K562 (cell line): Measurements from ENCODE around the gene GCNT4.

Experiments used
- MAFK ChIP-seq: IDR thresholded peaks from 2 replicates; pipeline ENCODE4 v1.6.1; 2011; ENCODE audit warnings: low read length, improper control_type of control experiment
- TAF1 ChIP-seq: IDR thresholded peaks from 2 replicates; pipeline ENCODE4 v1.6.1; 2011; ENCODE audit warnings: mild to moderate bottlenecking, low read length, moderate library complexity; ENCODE audit not compliant: insufficient read depth, control insufficient read depth, severe bottlenecking; ENCODE audit errors: extremely low read depth
- TCF7L2 ChIP-seq: fragments of 150-350 bp; IDR thresholded peaks from 2 replicates; pipeline ENCODE4 v1.6.1; 2016; ENCODE audit warnings: low read depth, mild to moderate bottlenecking, low read length, moderate library complexity
- TF ChIP-seq, protein P1 (sequence below): fragments of 450-650 bp; IDR thresholded peaks from 2 replicates; pipeline ENCODE4 v1.6.1; 2016
- TF ChIP-seq, protein P2 (sequence below): sonication (generic); formaldehyde crosslinking; IDR thresholded peaks from 2 replicates; pipeline ENCODE4 v1.5.0; 2020; ENCODE audit warnings: missing genetic modification reagents
- TF ChIP-seq, protein P3 (sequence below), 2 experiments: fragments of 450-650 bp; formaldehyde crosslinking in 1 of 2; IDR thresholded peaks; 2 replicates each; pipeline versions ENCODE4 v1.4.0 to v1.6.1; 2014 to 2020; ENCODE audit warnings: mild to moderate bottlenecking in 2 of 2, borderline replicate concordance in 1 of 2, low read depth in 1 of 2

DNA sequence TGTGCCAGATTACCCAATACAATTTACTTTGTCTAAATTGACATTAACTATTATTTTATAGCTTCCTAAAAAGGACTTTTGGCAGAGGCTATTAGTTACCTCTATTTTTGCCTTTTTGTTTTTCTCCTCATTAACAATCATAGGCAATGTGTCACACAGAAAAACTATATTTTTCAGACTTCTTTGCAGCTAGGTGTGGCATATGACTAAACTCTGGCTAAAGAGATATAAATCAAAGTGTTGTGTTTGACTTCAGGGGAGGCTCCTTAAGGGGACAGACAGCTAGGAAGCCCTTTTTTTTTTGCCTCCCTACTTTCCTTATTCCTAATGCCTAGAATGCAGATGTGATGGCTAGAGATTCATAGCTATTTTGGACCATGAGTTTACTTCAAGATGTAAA is 19.7 kb upstream of the GCNT4 start:
- TF ChIP-seq, protein P1, sequence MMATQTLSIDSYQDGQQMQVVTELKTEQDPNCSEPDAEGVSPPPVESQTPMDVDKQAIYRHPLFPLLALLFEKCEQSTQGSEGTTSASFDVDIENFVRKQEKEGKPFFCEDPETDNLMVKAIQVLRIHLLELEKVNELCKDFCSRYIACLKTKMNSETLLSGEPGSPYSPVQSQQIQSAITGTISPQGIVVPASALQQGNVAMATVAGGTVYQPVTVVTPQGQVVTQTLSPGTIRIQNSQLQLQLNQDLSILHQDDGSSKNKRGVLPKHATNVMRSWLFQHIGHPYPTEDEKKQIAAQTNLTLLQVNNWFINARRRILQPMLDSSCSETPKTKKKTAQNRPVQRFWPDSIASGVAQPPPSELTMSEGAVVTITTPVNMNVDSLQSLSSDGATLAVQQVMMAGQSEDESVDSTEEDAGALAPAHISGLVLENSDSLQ, result no peak
- TF ChIP-seq, protein P2, sequence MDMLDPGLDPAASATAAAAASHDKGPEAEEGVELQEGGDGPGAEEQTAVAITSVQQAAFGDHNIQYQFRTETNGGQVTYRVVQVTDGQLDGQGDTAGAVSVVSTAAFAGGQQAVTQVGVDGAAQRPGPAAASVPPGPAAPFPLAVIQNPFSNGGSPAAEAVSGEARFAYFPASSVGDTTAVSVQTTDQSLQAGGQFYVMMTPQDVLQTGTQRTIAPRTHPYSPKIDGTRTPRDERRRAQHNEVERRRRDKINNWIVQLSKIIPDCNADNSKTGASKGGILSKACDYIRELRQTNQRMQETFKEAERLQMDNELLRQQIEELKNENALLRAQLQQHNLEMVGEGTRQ (CRISPR knock-in tag), result no peak
- no peak for TF ChIP-seq TAF1
- TF ChIP-seq TCF7L2, result no peak
- no peak for TF ChIP-seq MAFK
- TF ChIP-seq, protein P3, sequence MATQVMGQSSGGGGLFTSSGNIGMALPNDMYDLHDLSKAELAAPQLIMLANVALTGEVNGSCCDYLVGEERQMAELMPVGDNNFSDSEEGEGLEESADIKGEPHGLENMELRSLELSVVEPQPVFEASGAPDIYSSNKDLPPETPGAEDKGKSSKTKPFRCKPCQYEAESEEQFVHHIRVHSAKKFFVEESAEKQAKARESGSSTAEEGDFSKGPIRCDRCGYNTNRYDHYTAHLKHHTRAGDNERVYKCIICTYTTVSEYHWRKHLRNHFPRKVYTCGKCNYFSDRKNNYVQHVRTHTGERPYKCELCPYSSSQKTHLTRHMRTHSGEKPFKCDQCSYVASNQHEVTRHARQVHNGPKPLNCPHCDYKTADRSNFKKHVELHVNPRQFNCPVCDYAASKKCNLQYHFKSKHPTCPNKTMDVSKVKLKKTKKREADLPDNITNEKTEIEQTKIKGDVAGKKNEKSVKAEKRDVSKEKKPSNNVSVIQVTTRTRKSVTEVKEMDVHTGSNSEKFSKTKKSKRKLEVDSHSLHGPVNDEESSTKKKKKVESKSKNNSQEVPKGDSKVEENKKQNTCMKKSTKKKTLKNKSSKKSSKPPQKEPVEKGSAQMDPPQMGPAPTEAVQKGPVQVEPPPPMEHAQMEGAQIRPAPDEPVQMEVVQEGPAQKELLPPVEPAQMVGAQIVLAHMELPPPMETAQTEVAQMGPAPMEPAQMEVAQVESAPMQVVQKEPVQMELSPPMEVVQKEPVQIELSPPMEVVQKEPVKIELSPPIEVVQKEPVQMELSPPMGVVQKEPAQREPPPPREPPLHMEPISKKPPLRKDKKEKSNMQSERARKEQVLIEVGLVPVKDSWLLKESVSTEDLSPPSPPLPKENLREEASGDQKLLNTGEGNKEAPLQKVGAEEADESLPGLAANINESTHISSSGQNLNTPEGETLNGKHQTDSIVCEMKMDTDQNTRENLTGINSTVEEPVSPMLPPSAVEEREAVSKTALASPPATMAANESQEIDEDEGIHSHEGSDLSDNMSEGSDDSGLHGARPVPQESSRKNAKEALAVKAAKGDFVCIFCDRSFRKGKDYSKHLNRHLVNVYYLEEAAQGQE (IDR thresholded peaks at IDR 0.05; ENCODE audit: borderline replicate concordance), result no peak
- TF ChIP-seq, protein P3 (CRISPR knock-in tag; IDR thresholded peaks at IDR 0.05; ENCODE audit: low read depth), result no peak
